NB4 (cell line): ENCODE results near the gene ZNF629.

ENCODE experiments used
- DNase-seq: peaks from one replicate; pipeline ENCODE4 v3.0.0; 2010; ENCODE audit warnings: low read depth
- H3K4me3 ChIP-seq: one replicate; pipeline ENCODE4 v1.5.1; 2011; ENCODE audit warnings: mild to moderate bottlenecking, low read depth, low read length, moderate library complexity
- CTCF ChIP-seq: IDR thresholded peaks from one replicate; pipeline ENCODE4 v1.5.1; 2012; ENCODE audit warnings: low read depth, low read length
- MAX ChIP-seq: IDR thresholded peaks from 2 replicates; pipeline ENCODE4 v1.6.1; 2011; ENCODE audit warnings: low read depth, low read length
- MYC ChIP-seq: IDR thresholded peaks from 2 replicates; pipeline ENCODE4 v1.6.1; 2011; ENCODE audit warnings: low read depth, low read length
- POLR2A ChIP-seq: IDR thresholded peaks from 2 replicates; pipeline ENCODE4 v1.6.1; 2011; ENCODE audit warnings: mild to moderate bottlenecking; ENCODE audit not compliant: insufficient read length; ENCODE audit errors: extremely low read depth

Gene ZNF629

GRCh38 chr16:30782486-30783279 is 4.3 kb downstream of the ZNF629 start:
- no peak for TF ChIP-seq MYC
- no peak for TF ChIP-seq CTCF
- TF ChIP-seq MAX = no peak
- TF ChIP-seq POLR2A = no peak
- DNase-seq = no peak
- no peak overlapping the region for H3K4me3 ChIP-seq

GRCh38 chr16:30780549-30780948 is 6.5 kb downstream of the ZNF629 start:
- DNase-seq = peak; percentile 84
- no peak overlapping the region for H3K4me3 ChIP-seq
- TF ChIP-seq MAX (peak; percentile 66; the same call in 1 of the 2 replicates), POLR2A (no peak), MYC (peak; percentile 66)

GRCh38 chr16:30780021-30780420 is 7.0 kb downstream of the ZNF629 start:
- DNase-seq = no peak

GRCh38 chr16:30779596-30779995 is 7.4 kb downstream of the ZNF629 start:
- DNase-seq = no peak
- TF ChIP-seq POLR2A = no peak
- no peak for TF ChIP-seq MYC
- no peak for TF ChIP-seq MAX
- no peak for TF ChIP-seq CTCF

More at GRCh38 chr16:30780021-30780420, 7.0 kb downstream of the ZNF629 start:
- H3K4me3 ChIP-seq = no peak overlapping the region
- TF ChIP-seq CTCF (no peak), MYC (no peak), MAX (no peak), POLR2A (no peak)

GRCh38 chr16:30778549-30779244 is 8.3 kb downstream of the ZNF629 start:
- no peak overlapping the region for H3K4me3 ChIP-seq
- no peak for TF ChIP-seq MYC
- no peak for TF ChIP-seq MAX
- DNase-seq = peak; percentile 81

More at GRCh38 chr16:30779596-30779995, 7.4 kb downstream of the ZNF629 start:
- H3K4me3 ChIP-seq = no peak overlapping the region

- H3K4me3 ChIP-seq = no peak overlapping the region
- DNase-seq = no peak
- no peak for TF ChIP-seq POLR2A
- TF ChIP-seq CTCF = no peak
- no peak for TF ChIP-seq MAX
- TF ChIP-seq MYC = no peak
Observed at GRCh38 chr16:30777591-30778297, 9.3 kb downstream of the ZNF629 start.
